ENCODE data around the gene RANBP9. TPM values are rescaled to one million over a fixed set of nuclear protein-coding genes. Genes with fewer than 3 reads are reported as not detected.
A peak's percentile ranks its signal among the peaks of the same experiment; 100 is the strongest.

Gene RANBP9
- total RNA-seq, 1 donor from 2014 or later = 42.1 TPM

- H3K27ac Mint-ChIP-seq (ENCODE audit: unreplicated experiment) = peak overlapping the region; percentile 83
- H3K9me3 Mint-ChIP-seq (ENCODE audit: unreplicated experiment) = no peaks in the 10 kb centered on the region
- no peaks in the 10 kb centered on the region for H3K27me3 ChIP-seq (ENCODE audit: insufficient read depth, low read length)
- H3K9ac ChIP-seq (ENCODE audit: low read length) = peak overlapping the region; percentile 92
- H4K20me1 ChIP-seq (ENCODE audit: insufficient read depth, low read length) = peaks cover 37% of the 10 kb centered on the region
- H3K79me2 ChIP-seq (ENCODE audit: insufficient read depth, low read length) = peaks cover 60% of the 10 kb centered on the region
- H2AFZ ChIP-seq (ENCODE audit: low read depth, low read length) = peak overlapping the region; percentile 55
- no peaks in the 10 kb centered on the region for H3K36me3 Mint-ChIP-seq (ENCODE audit: low read depth, unreplicated experiment)
- H3K27me3 Mint-ChIP-seq (ENCODE audit: low read depth, unreplicated experiment) = no peaks in the 10 kb centered on the region
- DNase-seq (ENCODE audit: low read depth) (peak; percentile 47), FAIRE-seq (no peak)
- TF ChIP-seq EZH2 (IDR thresholded peaks at IDR 0.05; ENCODE audit: insufficient read depth, low read length) (no peak), CTCF (IDR thresholded peaks at IDR 0.05; ENCODE audit: insufficient read depth, low read depth, low read length) (no peak)
- H3K4me2 ChIP-seq (ENCODE audit: low read length) = peak overlapping the region; percentile 92
- peaks cover 12% of the 10 kb centered on the region for H3K4me1 Mint-ChIP-seq (ENCODE audit: low read depth, unreplicated experiment)
- peak overlapping the region; percentile 77 for H3K4me3 ChIP-seq (ENCODE audit: insufficient read depth, low read depth, low read length)
- H3K9me3 ChIP-seq (ENCODE audit: insufficient read depth, low read depth, low read length) = no peaks in the 10 kb centered on the region
- H3K4me1 ChIP-seq (ENCODE audit: insufficient read depth, low read length) = peaks cover 20% of the 10 kb centered on the region
- peak overlapping the region; percentile 99 for H3K4me3 Mint-ChIP-seq (ENCODE audit: unreplicated experiment)
- H3K36me3 ChIP-seq (ENCODE audit: insufficient read depth, low read length) = no peaks in the 10 kb centered on the region
- H3K27ac ChIP-seq (ENCODE audit: low read depth, low read length) = peak overlapping the region; percentile 67
Observed at GRCh38 chr6:13709689-13710551, 1.7 kb downstream of the RANBP9 start.

GRCh38 chr6:13708736-13709135 is 2.9 kb downstream of the RANBP9 start:
- Histone ChIP-seq H4K20me1 (ENCODE audit: insufficient read depth, low read length) (peaks cover 49% of the 10 kb centered on the region), H3K27ac (ENCODE audit: low read depth, low read length) (no peak overlapping the region), H3K4me1 (ENCODE audit: insufficient read depth, low read length) (peaks cover 20% of the 10 kb centered on the region), H3K9me3 (ENCODE audit: insufficient read depth, low read depth, low read length) (no peaks in the 10 kb centered on the region), H3K4me2 (ENCODE audit: low read length) (peak overlapping the region; percentile 92), H3K9ac (ENCODE audit: low read length) (peak overlapping the region; percentile 92), H3K27me3 (ENCODE audit: insufficient read depth, low read length) (no peaks in the 10 kb centered on the region), H2AFZ (ENCODE audit: low read depth, low read length) (no peak overlapping the region), H3K79me2 (ENCODE audit: insufficient read depth, low read length) (peaks cover 72% of the 10 kb centered on the region), H3K4me3 (ENCODE audit: insufficient read depth, low read depth, low read length) (peak overlapping the region; percentile 77), H3K36me3 (ENCODE audit: insufficient read depth, low read length) (no peaks in the 10 kb centered on the region)
- Mint-ChIP-seq H3K27ac (ENCODE audit: unreplicated experiment) (peak overlapping the region; percentile 4), H3K36me3 (ENCODE audit: low read depth, unreplicated experiment) (no peaks in the 10 kb centered on the region), H3K4me3 (ENCODE audit: unreplicated experiment) (peak overlapping the region; percentile 99), H3K9me3 (ENCODE audit: unreplicated experiment) (no peaks in the 10 kb centered on the region), H3K27me3 (ENCODE audit: low read depth, unreplicated experiment) (no peaks in the 10 kb centered on the region), H3K4me1 (ENCODE audit: low read depth, unreplicated experiment) (peaks cover 12% of the 10 kb centered on the region)
- no peak for TF ChIP-seq EZH2 (IDR thresholded peaks at IDR 0.05; ENCODE audit: insufficient read depth, low read length)
- TF ChIP-seq CTCF (IDR thresholded peaks at IDR 0.05; ENCODE audit: insufficient read depth, low read depth, low read length) = no peak
- FAIRE-seq (no peak), DNase-seq (ENCODE audit: low read depth) (peak; percentile 49)

- Histone ChIP-seq H4K20me1 (ENCODE audit: insufficient read depth, low read length) (peaks cover 68% of the 10 kb centered on the region), H3K27ac (ENCODE audit: low read depth, low read length) (no peak overlapping the region), H3K9ac (ENCODE audit: low read length) (no peak overlapping the region), H2AFZ (ENCODE audit: low read depth, low read length) (no peak overlapping the region), H3K4me3 (ENCODE audit: insufficient read depth, low read depth, low read length) (no peak overlapping the region), H3K36me3 (ENCODE audit: insufficient read depth, low read length) (no peaks in the 10 kb centered on the region), H3K27me3 (ENCODE audit: insufficient read depth, low read length) (no peaks in the 10 kb centered on the region), H3K4me2 (ENCODE audit: low read length) (no peak overlapping the region), H3K79me2 (ENCODE audit: insufficient read depth, low read length) (peaks cover 100% of the 10 kb centered on the region), H3K4me1 (ENCODE audit: insufficient read depth, low read length) (peaks cover 6% of the 10 kb centered on the region), H3K9me3 (ENCODE audit: insufficient read depth, low read depth, low read length) (no peaks in the 10 kb centered on the region)
- Mint-ChIP-seq H3K4me1 (ENCODE audit: low read depth, unreplicated experiment) (peaks cover 8% of the 10 kb centered on the region), H3K4me3 (ENCODE audit: unreplicated experiment) (no peak overlapping the region), H3K36me3 (ENCODE audit: low read depth, unreplicated experiment) (no peaks in the 10 kb centered on the region), H3K27me3 (ENCODE audit: low read depth, unreplicated experiment) (no peaks in the 10 kb centered on the region), H3K9me3 (ENCODE audit: unreplicated experiment) (no peaks in the 10 kb centered on the region), H3K27ac (ENCODE audit: unreplicated experiment) (no peak overlapping the region)
- TF ChIP-seq CTCF (IDR thresholded peaks at IDR 0.05; ENCODE audit: insufficient read depth, low read depth, low read length) = no peak
- TF ChIP-seq EZH2 (IDR thresholded peaks at IDR 0.05; ENCODE audit: insufficient read depth, low read length) = no peak
- no peak for FAIRE-seq
- no peak for DNase-seq (ENCODE audit: low read depth)
Observed at GRCh38 chr6:13703496-13703895, 8.1 kb downstream of the RANBP9 start.
